WTC11 (cell line): ENCODE measurements around the gene EXOC4. TPM values are rescaled to one million over a fixed set of nuclear protein-coding genes. Genes with fewer than 3 reads are reported as not detected.

Source experiments
- ATAC-seq: fragments of 200-7000 bp; cut with Tn5 transposase; 2 replicates; pipeline ENCODE4 v1.10.0; 2021; ENCODE audit warnings: mild to moderate bottlenecking, moderate library complexity
- CTCF ChIA-PET: fragments of 300-600 bp; sonication (Branson Sonifier 250); formaldehyde crosslinking; loops from one replicate; lab custom pipeline; 2021; ENCODE audit warnings: antibody characterized with exemption; lab: Charles Lee
- POLR2A ChIA-PET: fragments of 350-600 bp; sonication (Branson Sonifier 250); formaldehyde crosslinking; loops from one replicate; lab custom pipeline; 2021; ENCODE audit warnings: antibody characterized with exemption; lab: Charles Lee
- DNase-seq: peaks from one replicate; pipeline ENCODE4 v3.0.0; 2021; ENCODE audit warnings: low spot score
- H3K27ac Mint-ChIP-seq: 2 replicates; pipeline ENCODE4 v1.8.0; 2021; ENCODE audit warnings: mixed read lengths
- H3K27me3 Mint-ChIP-seq: 2 replicates; pipeline ENCODE4 v1.8.0; 2021; ENCODE audit warnings: low read depth, mild to moderate bottlenecking, moderate library complexity, mixed read lengths
- H3K36me3 Mint-ChIP-seq: 2 replicates; pipeline ENCODE4 v1.8.0; 2021; ENCODE audit warnings: mixed read lengths
- H3K4me1 Mint-ChIP-seq: 2 replicates; pipeline ENCODE4 v1.8.0; 2022; ENCODE audit warnings: mixed read lengths
- H3K4me3 Mint-ChIP-seq: 2 replicates; pipeline ENCODE4 v1.8.0; 2021; ENCODE audit warnings: mild to moderate bottlenecking, moderate library complexity, mixed read lengths
- H3K9me3 Mint-ChIP-seq: 2 replicates; pipeline ENCODE4 v1.8.0; 2021; ENCODE audit warnings: mixed read lengths
- CBFB ChIP-seq: sonication (generic); formaldehyde crosslinking; IDR thresholded peaks from 2 replicates; pipeline ENCODE4 v1.8.1; 2022; ENCODE audit warnings: mild to moderate bottlenecking, low read depth, missing genetic modification reagents
- ELF4 ChIP-seq: sonication (generic); formaldehyde crosslinking; IDR thresholded peaks from 2 replicates; pipeline ENCODE4 v1.8.1; 2022; ENCODE audit warnings: low read depth, mild to moderate bottlenecking, moderate library complexity, missing genetic modification reagents
- EMX1 ChIP-seq: fragments of 250-450 bp; sonication (Bioruptor Pico); IDR thresholded peaks from 2 replicates; pipeline ENCODE4 v1.8.0; 2021; ENCODE audit warnings: mild to moderate bottlenecking
- ESRRA ChIP-seq: sonication (generic); formaldehyde crosslinking; IDR thresholded peaks from 2 replicates; pipeline ENCODE4 v1.8.1; 2022; ENCODE audit warnings: mild to moderate bottlenecking, missing genetic modification reagents, borderline replicate concordance
- ETV6 ChIP-seq: sonication (generic); formaldehyde crosslinking; IDR thresholded peaks from 2 replicates; pipeline ENCODE4 v1.8.1; 2022; ENCODE audit warnings: mild to moderate bottlenecking, missing genetic modification reagents
- FOXK1 ChIP-seq: sonication (generic); formaldehyde crosslinking; IDR thresholded peaks from 2 replicates; pipeline ENCODE4 v1.8.0; 2022; ENCODE audit warnings: mild to moderate bottlenecking, moderate library complexity, missing genetic modification reagents
- GRHL2 ChIP-seq: fragments of 250-450 bp; sonication (Bioruptor Pico); IDR thresholded peaks from 2 replicates; pipeline ENCODE4 v1.8.0; 2022; ENCODE audit warnings: mild to moderate bottlenecking, moderate library complexity; ENCODE audit not compliant: insufficient replicate concordance, severe bottlenecking
- JAZF1 ChIP-seq: fragments of 250-450 bp; sonication (Bioruptor Pico); IDR thresholded peaks from 2 replicates; pipeline ENCODE4 v1.9.0; 2021; ENCODE audit warnings: moderate library complexity, mild to moderate bottlenecking, inconsistent platforms
- JUN ChIP-seq: sonication (generic); formaldehyde crosslinking; IDR thresholded peaks from 2 replicates; pipeline ENCODE4 v1.8.0; 2023; ENCODE audit warnings: mild to moderate bottlenecking, missing genetic modification reagents
- KAT7 ChIP-seq: sonication (generic); formaldehyde crosslinking; IDR thresholded peaks from 2 replicates; pipeline ENCODE4 v1.8.1; 2023; ENCODE audit warnings: missing genetic modification reagents, mild to moderate bottlenecking, borderline replicate concordance
- NFATC4 ChIP-seq: fragments of 250-450 bp; sonication (Bioruptor Pico); IDR thresholded peaks from 2 replicates; pipeline ENCODE4 v1.9.0; 2021; ENCODE audit warnings: mild to moderate bottlenecking
- NR1H2 ChIP-seq: sonication (generic); formaldehyde crosslinking; IDR thresholded peaks from 2 replicates; pipeline ENCODE4 v1.9.0; 2021; ENCODE audit warnings: mild to moderate bottlenecking, moderate library complexity, missing genetic modification reagents
- RORB ChIP-seq: fragments of 250-450 bp; sonication (Bioruptor Pico); IDR thresholded peaks from 2 replicates; pipeline ENCODE4 v1.9.0; 2021; ENCODE audit warnings: mild to moderate bottlenecking
- SMAD3 ChIP-seq: sonication (generic); formaldehyde crosslinking; IDR thresholded peaks from 2 replicates; pipeline ENCODE4 v1.8.0; 2022; ENCODE audit warnings: missing genetic modification reagents, mild to moderate bottlenecking, borderline replicate concordance
- TCF7 ChIP-seq: sonication (generic); formaldehyde crosslinking; IDR thresholded peaks from 2 replicates; pipeline ENCODE4 v1.8.0; 2022; ENCODE audit warnings: mild to moderate bottlenecking, low read depth, missing genetic modification reagents, moderate library complexity
- ZNF219 ChIP-seq: sonication (generic); formaldehyde crosslinking; IDR thresholded peaks from 2 replicates; pipeline ENCODE4 v1.8.0; 2023; ENCODE audit warnings: missing genetic modification reagents, mild to moderate bottlenecking, borderline replicate concordance
- ZNF416 ChIP-seq: fragments of 250-450 bp; sonication (Bioruptor Pico); IDR thresholded peaks from 2 replicates; pipeline ENCODE4 v1.9.0; 2021; ENCODE audit warnings: mild to moderate bottlenecking, inconsistent platforms
- total RNA-seq: library from RNA; stranded (reverse); gene quantifications from 3 replicates; pipeline ENCODE4 v1.2.3, GENCODE V29; 2021
- TF ChIP-seq, protein P1 (sequence below): sonication (generic); formaldehyde crosslinking; IDR thresholded peaks from 2 replicates; pipeline ENCODE4 v1.8.1; 2022; ENCODE audit warnings: missing genetic modification reagents, borderline replicate concordance
- TF ChIP-seq, protein P2 (sequence below): sonication (generic); formaldehyde crosslinking; IDR thresholded peaks from 2 replicates; pipeline ENCODE4 v1.8.0; 2022; ENCODE audit warnings: mild to moderate bottlenecking, missing genetic modification reagents
- TF ChIP-seq, protein P3 (sequence below): sonication (generic); formaldehyde crosslinking; IDR thresholded peaks from 2 replicates; pipeline ENCODE4 v1.8.0; 2022; ENCODE audit warnings: mild to moderate bottlenecking, missing genetic modification reagents
- TF ChIP-seq, protein P4 (sequence below): sonication (generic); formaldehyde crosslinking; IDR thresholded peaks from 2 replicates; pipeline ENCODE4 v1.8.1; 2023; ENCODE audit warnings: mild to moderate bottlenecking, missing genetic modification reagents
- TF ChIP-seq, protein P5 (sequence below): sonication (generic); formaldehyde crosslinking; IDR thresholded peaks from 2 replicates; pipeline ENCODE4 v1.8.1; 2023; ENCODE audit warnings: mild to moderate bottlenecking, missing genetic modification reagents, borderline replicate concordance

The EXOC4 gene
- total RNA-seq, 1 experiment from 2014 or later, result 62.0 TPM

DNA sequence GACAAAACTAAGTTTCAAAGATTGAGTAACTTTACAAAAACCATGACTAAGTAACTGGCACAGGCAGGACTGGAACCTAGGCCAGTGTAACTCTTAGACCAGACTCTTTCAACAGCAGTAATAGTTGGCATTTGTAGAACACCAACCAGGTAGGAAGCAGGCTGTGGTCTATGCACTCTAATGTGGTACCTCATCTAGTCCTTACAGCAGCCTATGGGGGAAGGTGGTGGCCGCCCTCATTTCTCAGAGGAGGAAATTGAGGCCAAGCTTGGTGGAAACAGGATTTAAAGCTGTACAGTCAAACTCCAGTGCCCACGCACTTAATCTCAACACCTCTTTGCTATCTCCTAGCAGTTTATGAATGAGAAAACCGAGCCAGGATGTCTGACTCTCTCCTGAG, 708.8 kb downstream of the EXOC4 start:
- Mint-ChIP-seq H3K27me3 (no peaks in the 10 kb centered on the region), H3K36me3 (peaks cover 18% of the 10 kb centered on the region), H3K27ac (no peak overlapping the region), H3K4me3 (no peak overlapping the region), H3K4me1 (peaks cover 17% of the 10 kb centered on the region), H3K9me3 (peaks cover 24% of the 10 kb centered on the region)
- ChIA-PET CTCF (no interaction called here), POLR2A (no interaction called here)
- ATAC-seq, result no peak
- no peak for TF ChIP-seq JUN (CRISPR knock-in tag)
- TF ChIP-seq ETV6, result no peak
- TF ChIP-seq ZNF219 (CRISPR knock-in tag), result no peak
- TF ChIP-seq FOXK1, result no peak
- no peak for DNase-seq

DNA sequence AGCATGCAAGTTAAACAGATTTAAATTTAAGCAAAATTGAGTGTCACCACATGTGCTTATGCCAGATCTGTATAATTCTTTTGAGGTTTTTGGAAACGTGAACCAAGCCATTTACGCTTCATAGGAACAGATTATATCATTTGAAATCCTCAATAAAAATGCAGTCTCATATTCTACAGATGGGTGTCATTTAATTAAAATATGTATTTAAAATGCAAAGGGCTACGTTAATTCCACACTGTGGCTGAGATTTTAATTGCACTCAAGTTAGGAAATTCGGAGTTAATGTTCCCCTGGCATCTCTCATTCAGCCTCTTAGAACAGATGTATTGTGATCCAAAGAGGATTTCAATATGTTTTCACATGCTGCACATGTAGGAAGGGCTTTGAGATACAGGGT, 709.8 kb downstream of the EXOC4 start:
- ATAC-seq, result no peak
- ChIA-PET CTCF (no interaction called here), POLR2A (no interaction called here)
- Mint-ChIP-seq H3K9me3 (peaks cover 33% of the 10 kb centered on the region), H3K4me1 (peaks cover 11% of the 10 kb centered on the region), H3K27me3 (peaks cover 4% of the 10 kb centered on the region; the same call in 1 of the 2 replicates), H3K4me3 (no peak overlapping the region), H3K36me3 (peaks cover 26% of the 10 kb centered on the region), H3K27ac (no peak overlapping the region)
- no peak for DNase-seq
- TF ChIP-seq TCF7 (CRISPR knock-in tag), result no peak
- TF ChIP-seq SMAD3 (CRISPR knock-in tag), result no peak
- TF ChIP-seq KAT7 (CRISPR knock-in tag), result no peak
- TF ChIP-seq, protein P1, sequence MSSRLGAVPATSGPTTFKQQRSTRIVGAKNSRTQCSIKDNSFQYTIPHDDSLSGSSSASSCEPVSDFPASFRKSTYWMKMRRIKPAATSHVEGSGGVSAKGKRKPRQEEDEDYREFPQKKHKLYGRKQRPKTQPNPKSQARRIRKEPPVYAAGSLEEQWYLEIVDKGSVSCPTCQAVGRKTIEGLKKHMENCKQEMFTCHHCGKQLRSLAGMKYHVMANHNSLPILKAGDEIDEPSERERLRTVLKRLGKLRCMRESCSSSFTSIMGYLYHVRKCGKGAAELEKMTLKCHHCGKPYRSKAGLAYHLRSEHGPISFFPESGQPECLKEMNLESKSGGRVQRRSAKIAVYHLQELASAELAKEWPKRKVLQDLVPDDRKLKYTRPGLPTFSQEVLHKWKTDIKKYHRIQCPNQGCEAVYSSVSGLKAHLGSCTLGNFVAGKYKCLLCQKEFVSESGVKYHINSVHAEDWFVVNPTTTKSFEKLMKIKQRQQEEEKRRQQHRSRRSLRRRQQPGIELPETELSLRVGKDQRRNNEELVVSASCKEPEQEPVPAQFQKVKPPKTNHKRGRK (CRISPR knock-in tag), result no peak
- no peak for TF ChIP-seq JAZF1 (CRISPR knock-in tag)
- TF ChIP-seq, protein P2, sequence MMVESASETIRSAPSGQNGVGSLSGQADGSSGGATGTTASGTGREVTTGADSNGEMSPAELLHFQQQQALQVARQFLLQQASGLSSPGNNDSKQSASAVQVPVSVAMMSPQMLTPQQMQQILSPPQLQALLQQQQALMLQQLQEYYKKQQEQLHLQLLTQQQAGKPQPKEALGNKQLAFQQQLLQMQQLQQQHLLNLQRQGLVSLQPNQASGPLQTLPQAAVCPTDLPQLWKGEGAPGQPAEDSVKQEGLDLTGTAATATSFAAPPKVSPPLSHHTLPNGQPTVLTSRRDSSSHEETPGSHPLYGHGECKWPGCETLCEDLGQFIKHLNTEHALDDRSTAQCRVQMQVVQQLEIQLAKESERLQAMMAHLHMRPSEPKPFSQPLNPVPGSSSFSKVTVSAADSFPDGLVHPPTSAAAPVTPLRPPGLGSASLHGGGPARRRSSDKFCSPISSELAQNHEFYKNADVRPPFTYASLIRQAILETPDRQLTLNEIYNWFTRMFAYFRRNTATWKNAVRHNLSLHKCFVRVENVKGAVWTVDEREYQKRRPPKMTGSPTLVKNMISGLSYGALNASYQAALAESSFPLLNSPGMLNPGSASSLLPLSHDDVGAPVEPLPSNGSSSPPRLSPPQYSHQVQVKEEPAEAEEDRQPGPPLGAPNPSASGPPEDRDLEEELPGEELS, result no peak
- TF ChIP-seq, protein P3, sequence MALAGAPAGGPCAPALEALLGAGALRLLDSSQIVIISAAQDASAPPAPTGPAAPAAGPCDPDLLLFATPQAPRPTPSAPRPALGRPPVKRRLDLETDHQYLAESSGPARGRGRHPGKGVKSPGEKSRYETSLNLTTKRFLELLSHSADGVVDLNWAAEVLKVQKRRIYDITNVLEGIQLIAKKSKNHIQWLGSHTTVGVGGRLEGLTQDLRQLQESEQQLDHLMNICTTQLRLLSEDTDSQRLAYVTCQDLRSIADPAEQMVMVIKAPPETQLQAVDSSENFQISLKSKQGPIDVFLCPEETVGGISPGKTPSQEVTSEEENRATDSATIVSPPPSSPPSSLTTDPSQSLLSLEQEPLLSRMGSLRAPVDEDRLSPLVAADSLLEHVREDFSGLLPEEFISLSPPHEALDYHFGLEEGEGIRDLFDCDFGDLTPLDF, result no peak
- no peak for TF ChIP-seq NR1H2 (CRISPR knock-in tag)
- TF ChIP-seq NFATC4 (CRISPR knock-in tag), result no peak
- no peak for TF ChIP-seq ELF4
- TF ChIP-seq EMX1 (CRISPR knock-in tag), result no peak
- TF ChIP-seq CBFB (CRISPR knock-in tag), result no peak
- TF ChIP-seq, protein P4, sequence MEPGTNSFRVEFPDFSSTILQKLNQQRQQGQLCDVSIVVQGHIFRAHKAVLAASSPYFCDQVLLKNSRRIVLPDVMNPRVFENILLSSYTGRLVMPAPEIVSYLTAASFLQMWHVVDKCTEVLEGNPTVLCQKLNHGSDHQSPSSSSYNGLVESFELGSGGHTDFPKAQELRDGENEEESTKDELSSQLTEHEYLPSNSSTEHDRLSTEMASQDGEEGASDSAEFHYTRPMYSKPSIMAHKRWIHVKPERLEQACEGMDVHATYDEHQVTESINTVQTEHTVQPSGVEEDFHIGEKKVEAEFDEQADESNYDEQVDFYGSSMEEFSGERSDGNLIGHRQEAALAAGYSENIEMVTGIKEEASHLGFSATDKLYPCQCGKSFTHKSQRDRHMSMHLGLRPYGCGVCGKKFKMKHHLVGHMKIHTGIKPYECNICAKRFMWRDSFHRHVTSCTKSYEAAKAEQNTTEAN (CRISPR knock-in tag), result no peak
- TF ChIP-seq RORB (CRISPR knock-in tag), result no peak
- TF ChIP-seq, protein P5, sequence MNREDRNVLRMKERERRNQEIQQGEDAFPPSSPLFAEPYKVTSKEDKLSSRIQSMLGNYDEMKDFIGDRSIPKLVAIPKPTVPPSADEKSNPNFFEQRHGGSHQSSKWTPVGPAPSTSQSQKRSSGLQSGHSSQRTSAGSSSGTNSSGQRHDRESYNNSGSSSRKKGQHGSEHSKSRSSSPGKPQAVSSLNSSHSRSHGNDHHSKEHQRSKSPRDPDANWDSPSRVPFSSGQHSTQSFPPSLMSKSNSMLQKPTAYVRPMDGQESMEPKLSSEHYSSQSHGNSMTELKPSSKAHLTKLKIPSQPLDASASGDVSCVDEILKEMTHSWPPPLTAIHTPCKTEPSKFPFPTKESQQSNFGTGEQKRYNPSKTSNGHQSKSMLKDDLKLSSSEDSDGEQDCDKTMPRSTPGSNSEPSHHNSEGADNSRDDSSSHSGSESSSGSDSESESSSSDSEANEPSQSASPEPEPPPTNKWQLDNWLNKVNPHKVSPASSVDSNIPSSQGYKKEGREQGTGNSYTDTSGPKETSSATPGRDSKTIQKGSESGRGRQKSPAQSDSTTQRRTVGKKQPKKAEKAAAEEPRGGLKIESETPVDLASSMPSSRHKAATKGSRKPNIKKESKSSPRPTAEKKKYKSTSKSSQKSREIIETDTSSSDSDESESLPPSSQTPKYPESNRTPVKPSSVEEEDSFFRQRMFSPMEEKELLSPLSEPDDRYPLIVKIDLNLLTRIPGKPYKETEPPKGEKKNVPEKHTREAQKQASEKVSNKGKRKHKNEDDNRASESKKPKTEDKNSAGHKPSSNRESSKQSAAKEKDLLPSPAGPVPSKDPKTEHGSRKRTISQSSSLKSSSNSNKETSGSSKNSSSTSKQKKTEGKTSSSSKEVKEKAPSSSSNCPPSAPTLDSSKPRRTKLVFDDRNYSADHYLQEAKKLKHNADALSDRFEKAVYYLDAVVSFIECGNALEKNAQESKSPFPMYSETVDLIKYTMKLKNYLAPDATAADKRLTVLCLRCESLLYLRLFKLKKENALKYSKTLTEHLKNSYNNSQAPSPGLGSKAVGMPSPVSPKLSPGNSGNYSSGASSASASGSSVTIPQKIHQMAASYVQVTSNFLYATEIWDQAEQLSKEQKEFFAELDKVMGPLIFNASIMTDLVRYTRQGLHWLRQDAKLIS (CRISPR knock-in tag), result no peak
- no peak for TF ChIP-seq GRHL2
- no peak for TF ChIP-seq JUN (CRISPR knock-in tag)
- TF ChIP-seq ZNF416 (CRISPR knock-in tag), result no peak
- no peak for TF ChIP-seq ESRRA (CRISPR knock-in tag)
